H1 (cell line): ENCODE results near the gene GXYLT2. TPM values are rescaled to one million over a fixed set of nuclear protein-coding genes. Genes with fewer than 3 reads are reported as not detected.
A peak's percentile ranks its signal among the peaks of the same experiment; 100 is the strongest.

Experiments
- ASH2L ChIP-seq: fragments of 200-600, 300-600 bp; sonication (generic); IDR thresholded peaks from one replicate; pipeline ENCODE4 v1.7.1; 2017; ENCODE audit warnings: low read length
- CEBPB ChIP-seq: IDR thresholded peaks from 2 replicates; pipeline ENCODE4 v1.6.1; 2012; ENCODE audit warnings: low read depth, low read length
- JUND ChIP-seq: IDR thresholded peaks from 2 replicates; pipeline ENCODE4 v1.6.1; 2011; ENCODE audit warnings: mild to moderate bottlenecking, improper control_type of control experiment, low read length
- MAFK ChIP-seq: IDR thresholded peaks from 2 replicates; pipeline ENCODE4 v1.6.1; 2012; ENCODE audit warnings: low read depth, mild to moderate bottlenecking, improper control_type of control experiment, low read length
- polyA plus RNA-seq, 7 experiments: library from polyadenylated mRNA; depleted of rRNA in 3 of 7; stranded (reverse) in 5 of 7; unstranded in 2 of 7; fragments of >200 nt in 5 of 7; fragments of 200-250 nt in 2 of 7; gene quantifications; 1 replicate in 5 of 7; 2 replicates in 1 of 7; 4 replicates in 1 of 7; pipeline versions ENCODE4 v1.2.1 to v1.2.3, GENCODE V29; 2011 to 2013; ENCODE audit warnings: missing spikeins in 2 of 7, mixed read lengths in 2 of 7
- total RNA-seq: library from RNA; stranded (reverse); fragmentation: NEBNext Ultra II Directional; extraction: Animal tissue kit (Norgen Biotek cat#: 25700); gene quantifications from 2 replicates; pipeline ENCODE4 v1.2.1, GENCODE V29; 2021
- TF ChIP-seq, protein P1 (sequence below): fragments of 300-600 bp; sonication (generic); IDR thresholded peaks from 2 replicates; pipeline ENCODE4 v1.7.1; 2012; ENCODE audit warnings: low read length, moderate library complexity, mild to moderate bottlenecking, inconsistent platforms; ENCODE audit not compliant: insufficient replicate concordance
- TF ChIP-seq, protein P2 (sequence below): IDR thresholded peaks from 2 replicates; pipeline ENCODE4 v1.6.1; 2012; ENCODE audit warnings: inconsistent platforms
- TF ChIP-seq, protein P3 (sequence below): IDR thresholded peaks from 2 replicates; pipeline ENCODE4 v1.6.1; 2012; ENCODE audit warnings: low read length, inconsistent platforms

GXYLT2 gene
- total and polyA plus RNA-seq, 2 of the 8 experiments (the other 6 are each of a cell fraction or from before 2014, with no cell fraction given) = 1.8 to 5.6 TPM

DNA sequence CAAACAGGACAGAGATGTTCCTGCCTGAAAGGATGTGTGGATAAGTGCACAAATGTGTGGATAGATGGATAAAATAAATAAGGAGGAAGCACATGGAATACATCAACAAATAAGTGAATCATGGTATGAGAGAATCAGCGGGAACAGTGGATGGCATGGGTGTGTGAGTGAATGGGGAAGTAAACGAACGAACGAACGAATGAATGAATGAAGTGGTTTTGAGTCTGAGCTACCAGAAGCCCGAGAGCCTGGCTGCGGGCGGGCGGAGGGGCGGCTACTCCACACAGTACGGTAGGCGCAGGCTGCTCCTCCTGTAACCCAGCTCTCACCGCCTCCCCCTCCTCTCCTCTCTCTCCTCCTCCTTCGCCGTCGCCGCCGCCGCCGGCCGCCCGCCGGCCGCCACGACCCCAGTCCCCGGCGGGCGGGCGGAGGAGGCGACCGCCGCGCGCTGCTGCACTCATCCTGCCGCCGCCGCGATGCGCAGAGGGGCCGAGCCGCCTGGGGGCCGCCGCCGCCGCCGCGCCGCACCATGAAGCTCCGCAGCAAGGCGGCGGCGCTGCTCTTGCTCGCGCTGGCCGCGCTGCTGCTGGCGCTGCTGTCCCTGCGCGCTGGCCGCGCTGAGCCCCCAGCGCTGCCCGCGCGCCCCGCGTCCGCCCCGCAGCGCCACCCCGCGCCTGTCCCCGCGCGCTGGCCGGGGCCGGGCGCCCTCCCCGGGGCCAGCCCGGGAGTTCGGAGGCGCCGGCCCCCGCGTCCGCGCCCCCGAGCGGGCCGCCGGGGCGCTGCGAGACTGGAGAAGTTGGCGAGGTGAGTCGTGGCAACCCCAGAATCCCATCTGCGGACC, at the start of gene GXYLT2 (continued):
- TF ChIP-seq, protein P1, sequence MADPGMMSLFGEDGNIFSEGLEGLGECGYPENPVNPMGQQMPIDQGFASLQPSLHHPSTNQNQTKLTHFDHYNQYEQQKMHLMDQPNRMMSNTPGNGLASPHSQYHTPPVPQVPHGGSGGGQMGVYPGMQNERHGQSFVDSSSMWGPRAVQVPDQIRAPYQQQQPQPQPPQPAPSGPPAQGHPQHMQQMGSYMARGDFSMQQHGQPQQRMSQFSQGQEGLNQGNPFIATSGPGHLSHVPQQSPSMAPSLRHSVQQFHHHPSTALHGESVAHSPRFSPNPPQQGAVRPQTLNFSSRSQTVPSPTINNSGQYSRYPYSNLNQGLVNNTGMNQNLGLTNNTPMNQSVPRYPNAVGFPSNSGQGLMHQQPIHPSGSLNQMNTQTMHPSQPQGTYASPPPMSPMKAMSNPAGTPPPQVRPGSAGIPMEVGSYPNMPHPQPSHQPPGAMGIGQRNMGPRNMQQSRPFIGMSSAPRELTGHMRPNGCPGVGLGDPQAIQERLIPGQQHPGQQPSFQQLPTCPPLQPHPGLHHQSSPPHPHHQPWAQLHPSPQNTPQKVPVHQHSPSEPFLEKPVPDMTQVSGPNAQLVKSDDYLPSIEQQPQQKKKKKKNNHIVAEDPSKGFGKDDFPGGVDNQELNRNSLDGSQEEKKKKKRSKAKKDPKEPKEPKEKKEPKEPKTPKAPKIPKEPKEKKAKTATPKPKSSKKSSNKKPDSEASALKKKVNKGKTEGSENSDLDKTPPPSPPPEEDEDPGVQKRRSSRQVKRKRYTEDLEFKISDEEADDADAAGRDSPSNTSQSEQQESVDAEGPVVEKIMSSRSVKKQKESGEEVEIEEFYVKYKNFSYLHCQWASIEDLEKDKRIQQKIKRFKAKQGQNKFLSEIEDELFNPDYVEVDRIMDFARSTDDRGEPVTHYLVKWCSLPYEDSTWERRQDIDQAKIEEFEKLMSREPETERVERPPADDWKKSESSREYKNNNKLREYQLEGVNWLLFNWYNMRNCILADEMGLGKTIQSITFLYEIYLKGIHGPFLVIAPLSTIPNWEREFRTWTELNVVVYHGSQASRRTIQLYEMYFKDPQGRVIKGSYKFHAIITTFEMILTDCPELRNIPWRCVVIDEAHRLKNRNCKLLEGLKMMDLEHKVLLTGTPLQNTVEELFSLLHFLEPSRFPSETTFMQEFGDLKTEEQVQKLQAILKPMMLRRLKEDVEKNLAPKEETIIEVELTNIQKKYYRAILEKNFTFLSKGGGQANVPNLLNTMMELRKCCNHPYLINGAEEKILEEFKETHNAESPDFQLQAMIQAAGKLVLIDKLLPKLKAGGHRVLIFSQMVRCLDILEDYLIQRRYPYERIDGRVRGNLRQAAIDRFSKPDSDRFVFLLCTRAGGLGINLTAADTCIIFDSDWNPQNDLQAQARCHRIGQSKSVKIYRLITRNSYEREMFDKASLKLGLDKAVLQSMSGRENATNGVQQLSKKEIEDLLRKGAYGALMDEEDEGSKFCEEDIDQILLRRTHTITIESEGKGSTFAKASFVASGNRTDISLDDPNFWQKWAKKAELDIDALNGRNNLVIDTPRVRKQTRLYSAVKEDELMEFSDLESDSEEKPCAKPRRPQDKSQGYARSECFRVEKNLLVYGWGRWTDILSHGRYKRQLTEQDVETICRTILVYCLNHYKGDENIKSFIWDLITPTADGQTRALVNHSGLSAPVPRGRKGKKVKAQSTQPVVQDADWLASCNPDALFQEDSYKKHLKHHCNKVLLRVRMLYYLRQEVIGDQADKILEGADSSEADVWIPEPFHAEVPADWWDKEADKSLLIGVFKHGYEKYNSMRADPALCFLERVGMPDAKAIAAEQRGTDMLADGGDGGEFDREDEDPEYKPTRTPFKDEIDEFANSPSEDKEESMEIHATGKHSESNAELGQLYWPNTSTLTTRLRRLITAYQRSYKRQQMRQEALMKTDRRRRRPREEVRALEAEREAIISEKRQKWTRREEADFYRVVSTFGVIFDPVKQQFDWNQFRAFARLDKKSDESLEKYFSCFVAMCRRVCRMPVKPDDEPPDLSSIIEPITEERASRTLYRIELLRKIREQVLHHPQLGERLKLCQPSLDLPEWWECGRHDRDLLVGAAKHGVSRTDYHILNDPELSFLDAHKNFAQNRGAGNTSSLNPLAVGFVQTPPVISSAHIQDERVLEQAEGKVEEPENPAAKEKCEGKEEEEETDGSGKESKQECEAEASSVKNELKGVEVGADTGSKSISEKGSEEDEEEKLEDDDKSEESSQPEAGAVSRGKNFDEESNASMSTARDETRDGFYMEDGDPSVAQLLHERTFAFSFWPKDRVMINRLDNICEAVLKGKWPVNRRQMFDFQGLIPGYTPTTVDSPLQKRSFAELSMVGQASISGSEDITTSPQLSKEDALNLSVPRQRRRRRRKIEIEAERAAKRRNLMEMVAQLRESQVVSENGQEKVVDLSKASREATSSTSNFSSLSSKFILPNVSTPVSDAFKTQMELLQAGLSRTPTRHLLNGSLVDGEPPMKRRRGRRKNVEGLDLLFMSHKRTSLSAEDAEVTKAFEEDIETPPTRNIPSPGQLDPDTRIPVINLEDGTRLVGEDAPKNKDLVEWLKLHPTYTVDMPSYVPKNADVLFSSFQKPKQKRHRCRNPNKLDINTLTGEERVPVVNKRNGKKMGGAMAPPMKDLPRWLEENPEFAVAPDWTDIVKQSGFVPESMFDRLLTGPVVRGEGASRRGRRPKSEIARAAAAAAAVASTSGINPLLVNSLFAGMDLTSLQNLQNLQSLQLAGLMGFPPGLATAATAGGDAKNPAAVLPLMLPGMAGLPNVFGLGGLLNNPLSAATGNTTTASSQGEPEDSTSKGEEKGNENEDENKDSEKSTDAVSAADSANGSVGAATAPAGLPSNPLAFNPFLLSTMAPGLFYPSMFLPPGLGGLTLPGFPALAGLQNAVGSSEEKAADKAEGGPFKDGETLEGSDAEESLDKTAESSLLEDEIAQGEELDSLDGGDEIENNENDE = peak; percentile 99
- TF ChIP-seq JUND (no peak), MAFK (peak; percentile 84), ASH2L (no peak), CEBPB (no peak)
- TF ChIP-seq, protein P2, sequence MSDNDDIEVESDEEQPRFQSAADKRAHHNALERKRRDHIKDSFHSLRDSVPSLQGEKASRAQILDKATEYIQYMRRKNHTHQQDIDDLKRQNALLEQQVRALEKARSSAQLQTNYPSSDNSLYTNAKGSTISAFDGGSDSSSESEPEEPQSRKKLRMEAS = no peak
- TF ChIP-seq, protein P3, sequence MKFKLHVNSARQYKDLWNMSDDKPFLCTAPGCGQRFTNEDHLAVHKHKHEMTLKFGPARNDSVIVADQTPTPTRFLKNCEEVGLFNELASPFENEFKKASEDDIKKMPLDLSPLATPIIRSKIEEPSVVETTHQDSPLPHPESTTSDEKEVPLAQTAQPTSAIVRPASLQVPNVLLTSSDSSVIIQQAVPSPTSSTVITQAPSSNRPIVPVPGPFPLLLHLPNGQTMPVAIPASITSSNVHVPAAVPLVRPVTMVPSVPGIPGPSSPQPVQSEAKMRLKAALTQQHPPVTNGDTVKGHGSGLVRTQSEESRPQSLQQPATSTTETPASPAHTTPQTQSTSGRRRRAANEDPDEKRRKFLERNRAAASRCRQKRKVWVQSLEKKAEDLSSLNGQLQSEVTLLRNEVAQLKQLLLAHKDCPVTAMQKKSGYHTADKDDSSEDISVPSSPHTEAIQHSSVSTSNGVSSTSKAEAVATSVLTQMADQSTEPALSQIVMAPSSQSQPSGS = no peak
